ENCODE measurements around the gene VIM. TPM values are rescaled to one million over a fixed set of nuclear protein-coding genes. Genes with fewer than 3 reads are reported as not detected.
A peak's percentile ranks its signal among the peaks of the same experiment; 100 is the strongest.

Gene VIM
- total RNA-seq, 1 experiment from 2014 or later, result 7.2 TPM

DNA sequence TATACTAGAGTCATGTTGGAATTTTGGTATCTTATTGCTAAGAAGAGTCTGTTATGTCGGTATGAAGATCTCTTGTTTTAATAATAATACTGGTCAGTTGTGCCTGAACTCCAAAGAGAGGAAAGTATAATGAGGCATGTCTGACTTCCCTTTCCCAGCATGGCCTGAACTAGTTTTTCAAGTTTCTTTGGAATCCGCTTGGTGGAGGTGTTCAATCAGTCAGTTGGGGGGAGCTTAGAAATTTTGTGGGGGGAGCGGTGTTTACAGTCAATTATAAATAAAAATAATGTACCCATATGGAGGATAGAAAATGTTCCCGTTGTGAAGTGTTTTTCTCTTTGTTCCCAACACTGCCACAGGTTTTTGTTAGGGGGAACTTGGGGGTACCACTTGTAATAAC, 25.0 kb upstream of the VIM start:
- no peak overlapping the region for H3K4me2 ChIP-seq (ENCODE audit: low read length)
- no TSS peak for BruUV-seq (replicated peaks)
- no peaks in the 10 kb centered on the region for H3K9me2 ChIP-seq (ENCODE audit: insufficient read depth)
- TF ChIP-seq SRF (IDR thresholded peaks at IDR 0.05; ENCODE audit: low read depth) (no peak), ZFX (IDR thresholded peaks at IDR 0.05) (no peak), SP1 (IDR thresholded peaks at IDR 0.05; ENCODE audit: low read depth) (no peak)
- H3K79me2 ChIP-seq (ENCODE audit: insufficient read depth, low read length), result 0 out of 2 replicates have a peak, but pooled peaks cover 3% of the 10 kb centered on the region
- POLR2A ChIA-PET, result no interaction called here
- no peak overlapping the region for H3K9ac ChIP-seq (ENCODE audit: low read length)
- peak overlapping the region; percentile 34 for H2AFZ ChIP-seq (ENCODE audit: low read depth, low read length, poor library complexity, severe bottlenecking)
- H3K4me1 ChIP-seq (ENCODE audit: control insufficient read depth in 1 of 2, insufficient read depth in 2 of 2, low read length in 2 of 2), result peaks cover 5 to 14% of the 10 kb centered on the region in 2 experiments
- intact Hi-C loops (cut with micrococcal nuclease), result no loop called here
- no peaks in the 10 kb centered on the region for H3K27me3 ChIP-seq (ENCODE audit: insufficient read depth, low read length)
- ATAC-seq (no peak), DNase-seq (ENCODE audit: low read depth, low spot score) (no peak)
- CTCF ChIA-PET, result no interaction called here
- H3K9me3 ChIP-seq (ENCODE audit: control insufficient read depth in 1 of 2, insufficient read depth in 1 of 2, low read depth in 1 of 2, low read length in 2 of 2), result no peaks in the 10 kb centered on the region
- no peak overlapping the region for H3K4me3 ChIP-seq (replicated peaks in 1 of 2; ENCODE audit: low read depth in 1 of 2, low read length in 2 of 2)
- H3K27ac ChIP-seq (ENCODE audit: low read depth, low read length), result no peak overlapping the region
- H4K20me1 ChIP-seq (ENCODE audit: insufficient read depth), result no peaks in the 10 kb centered on the region
- no peaks in the 10 kb centered on the region for H3K36me3 ChIP-seq (ENCODE audit: control insufficient read depth in 1 of 2, insufficient read depth in 2 of 2, low read length in 2 of 2)
- RAD21 ChIA-PET (ENCODE audit: low non-redundant PET in 1 of 2, low total read pairs in 2 of 2, uncharacterized antibody in 2 of 2, unreplicated experiment in 2 of 2), result no interaction called here

DNA sequence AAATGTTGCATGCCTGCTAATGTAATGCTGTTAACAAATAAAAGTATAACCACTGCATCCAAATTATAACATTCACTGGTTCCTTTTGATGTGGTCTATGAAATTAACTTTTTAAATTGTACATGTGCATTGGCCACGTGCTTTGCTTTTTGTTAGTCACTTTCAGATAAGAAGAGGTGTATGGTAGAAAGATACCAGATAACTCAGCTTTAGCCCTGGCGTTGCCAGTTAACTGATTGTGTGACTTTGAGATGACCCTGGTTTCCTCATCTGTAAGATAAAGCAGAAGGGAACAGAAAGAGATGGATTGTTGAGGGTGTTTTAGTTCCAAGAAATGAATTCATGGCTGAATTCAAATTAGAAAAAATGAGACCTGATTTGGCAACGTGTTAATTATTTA, 24.6 kb upstream of the VIM start:
- BruUV-seq (replicated peaks), result no TSS peak
- POLR2A ChIA-PET, result no interaction called here
- H3K9me2 ChIP-seq (ENCODE audit: insufficient read depth), result no peaks in the 10 kb centered on the region
- H3K4me1 ChIP-seq (ENCODE audit: control insufficient read depth in 1 of 2, insufficient read depth in 2 of 2, low read length in 2 of 2), result peaks cover 5 to 14% of the 10 kb centered on the region in 2 experiments
- H3K36me3 ChIP-seq (ENCODE audit: control insufficient read depth in 1 of 2, insufficient read depth in 2 of 2, low read length in 2 of 2), result no peaks in the 10 kb centered on the region
- 0 out of 2 replicates have a peak, but pooled peaks cover 3% of the 10 kb centered on the region for H3K79me2 ChIP-seq (ENCODE audit: insufficient read depth, low read length)
- no peak overlapping the region for H3K4me2 ChIP-seq (ENCODE audit: low read length)
- no peak overlapping the region for H3K9ac ChIP-seq (ENCODE audit: low read length)
- no peaks in the 10 kb centered on the region for H4K20me1 ChIP-seq (ENCODE audit: insufficient read depth)
- H2AFZ ChIP-seq (ENCODE audit: low read depth, low read length, poor library complexity, severe bottlenecking), result peak overlapping the region; percentile 34
- no peaks in the 10 kb centered on the region for H3K9me3 ChIP-seq (ENCODE audit: control insufficient read depth in 1 of 2, insufficient read depth in 1 of 2, low read depth in 1 of 2, low read length in 2 of 2)
- RAD21 ChIA-PET (ENCODE audit: low non-redundant PET in 1 of 2, low total read pairs in 2 of 2, uncharacterized antibody in 2 of 2, unreplicated experiment in 2 of 2), result no interaction called here
- CTCF ChIA-PET, result no interaction called here
- no peak for DNase-seq (ENCODE audit: low read depth, low spot score)
- H3K4me3 ChIP-seq (replicated peaks in 1 of 2; ENCODE audit: low read depth in 1 of 2, low read length in 2 of 2), result no peak overlapping the region
- intact Hi-C loops (cut with micrococcal nuclease), result no loop called here
- H3K27me3 ChIP-seq (ENCODE audit: insufficient read depth, low read length), result no peaks in the 10 kb centered on the region
- no peak for ATAC-seq
- TF ChIP-seq JUND (IDR thresholded peaks at IDR 0.05) (no peak), CEBPB (IDR thresholded peaks at IDR 0.05; ENCODE audit: low read depth) (no peak), POLR2AphosphoS5 (IDR thresholded peaks at IDR 0.05; ENCODE audit: low read depth, low read length) (no peak), SP1 (IDR thresholded peaks at IDR 0.05; ENCODE audit: low read depth) (no peak), EZH2phosphoT487 (IDR thresholded peaks at IDR 0.05; ENCODE audit: borderline replicate concordance) (no peak)
- no peak overlapping the region for H3K27ac ChIP-seq (ENCODE audit: low read depth, low read length)

Data from HCT116 (cell line).